ENCODE measurements around the gene ITLN1.
A peak's percentile ranks its signal among the peaks of the same experiment; 100 is the strongest.
"Not testable (repeated sequence)": the region's sequence is repeated elsewhere in the genome, so short reads cannot be mapped to it uniquely, and the experiment has no call there.

Gene ITLN1

GRCh38 chr1:160911441-160911840 lies 26.5 kb upstream of the ITLN1 start:
- H3K4me3 ChIP-seq (ENCODE audit: control insufficient read depth, low read depth, low read length), result no peak overlapping the region
- DNase-seq (ENCODE audit: low read depth), result no peak
- no peak for TF ChIP-seq CTCF (IDR thresholded peaks at IDR 0.05; ENCODE audit: control insufficient read depth, insufficient read depth, low read depth, low read length, missing control alignments)

GRCh38 chr1:160910170-160910750 lies 25.3 kb upstream of the ITLN1 start:
- no peak for DNase-seq (ENCODE audit: low read depth)
- H3K4me3 ChIP-seq (ENCODE audit: control insufficient read depth, low read depth, low read length), result no peak overlapping the region
- no peak for TF ChIP-seq CTCF (IDR thresholded peaks at IDR 0.05; ENCODE audit: control insufficient read depth, insufficient read depth, low read depth, low read length, missing control alignments)

GRCh38 chr1:160907976-160908375 lies 23.0 kb upstream of the ITLN1 start:
- no peak for TF ChIP-seq CTCF (IDR thresholded peaks at IDR 0.05; ENCODE audit: control insufficient read depth, insufficient read depth, low read depth, low read length, missing control alignments)
- peak; percentile 8 for DNase-seq (ENCODE audit: low read depth)
- no peak overlapping the region for H3K4me3 ChIP-seq (ENCODE audit: control insufficient read depth, low read depth, low read length)

GRCh38 chr1:160905617-160905989 lies 20.6 kb upstream of the ITLN1 start:
- H3K4me3 ChIP-seq (ENCODE audit: control insufficient read depth, low read depth, low read length), result no peak overlapping the region
- no peak for TF ChIP-seq CTCF (IDR thresholded peaks at IDR 0.05; ENCODE audit: control insufficient read depth, insufficient read depth, low read depth, low read length, missing control alignments)
- DNase-seq (ENCODE audit: low read depth), result no peak

- H3K4me3 ChIP-seq (ENCODE audit: control insufficient read depth, low read depth, low read length), result no peak overlapping the region
- TF ChIP-seq CTCF (IDR thresholded peaks at IDR 0.05; ENCODE audit: control insufficient read depth, insufficient read depth, low read depth, low read length, missing control alignments), result no peak
- DNase-seq (ENCODE audit: low read depth), result no peak
Observed at GRCh38 chr1:160904783-160905616, 20.0 kb upstream of the ITLN1 start.

GRCh38 chr1:160902251-160902650 lies 17.3 kb upstream of the ITLN1 start:
- H3K4me3 ChIP-seq (ENCODE audit: control insufficient read depth, low read depth, low read length), result not testable (repeated sequence)

GRCh38 chr1:160901768-160902167 lies 16.8 kb upstream of the ITLN1 start:
- no peak for DNase-seq (ENCODE audit: low read depth)
- no peak for TF ChIP-seq CTCF (IDR thresholded peaks at IDR 0.05; ENCODE audit: control insufficient read depth, insufficient read depth, low read depth, low read length, missing control alignments)

More at GRCh38 chr1:160902251-160902650, 17.3 kb upstream of the ITLN1 start:
- DNase-seq (ENCODE audit: low read depth), result not testable (repeated sequence)

GRCh38 chr1:160900683-160901082 lies 15.7 kb upstream of the ITLN1 start:
- H3K4me3 ChIP-seq (ENCODE audit: control insufficient read depth, low read depth, low read length); DNase-seq (ENCODE audit: low read depth): not testable (repeated sequence)

More at GRCh38 chr1:160901768-160902167, 16.8 kb upstream of the ITLN1 start:
- no peak overlapping the region for H3K4me3 ChIP-seq (ENCODE audit: control insufficient read depth, low read depth, low read length)

GRCh38 chr1:160894368-160895135 lies 9.6 kb upstream of the ITLN1 start:
- H3K4me3 ChIP-seq (ENCODE audit: control insufficient read depth, low read depth, low read length), result not testable (repeated sequence)

More at GRCh38 chr1:160894368-160895135, 9.6 kb upstream of the ITLN1 start:
- DNase-seq (ENCODE audit: low read depth), result not testable (repeated sequence)
